B cell (primary cell): ENCODE measurements around the gene MPZL1. TPM values are rescaled to one million over a fixed set of nuclear protein-coding genes. Genes with fewer than 3 reads are reported as not detected.

Source experiments
- ATAC-seq: fragments of 200-7000 bp; cut with Tn5 transposase; one replicate; pipeline ENCODE4 v1.10.0; 2021; ENCODE audit warnings: low read depth, mild to moderate bottlenecking, moderate number of reproducible peaks, moderate library complexity
- CTCF ChIA-PET: fragments of 350-600 bp; sonication (Branson Sonifier 250); formaldehyde crosslinking; loops from one replicate; lab custom pipeline; 2021; ENCODE audit warnings: antibody characterized with exemption, inconsistent platforms; lab: Charles Lee
- POLR2A ChIA-PET: fragments of 350-600 bp; sonication (Branson Sonifier 250); formaldehyde crosslinking; loops from one replicate; lab custom pipeline; 2021; ENCODE audit warnings: antibody characterized with exemption; lab: Charles Lee
- DNase-seq: peaks from one replicate; pipeline ENCODE4 v3.0.0; 2013
- H2AFZ ChIP-seq: 2 replicates; pipeline ENCODE4 v1.6.1; 2012; ENCODE audit warnings: mild to moderate bottlenecking, low read depth, low read length; ENCODE audit not compliant: insufficient read depth, poor library complexity, severe bottlenecking
- H3K27ac ChIP-seq, 2 donors: 1 replicate in 1 of 2; 2 replicates in 1 of 2; pipeline ENCODE4 v1.5.1; 2012 to 2013; ENCODE audit warnings: low read length in 2 of 2, mild to moderate bottlenecking in 2 of 2, moderate library complexity in 1 of 2
- H3K27me3 ChIP-seq, 4 experiments: fragments of 200-600 bp in 1 of 4; sonication (generic) in 1 of 4; replicated peaks in 1 of 4; 1 replicate in 2 of 4; 2 replicates in 2 of 4; pipeline versions ENCODE4 v1.6.1 to v1.7.0; 2013 to 2016; ENCODE audit warnings: low read length in 3 of 4, mild to moderate bottlenecking in 2 of 4, mixed read lengths in 1 of 4, moderate library complexity in 1 of 4; ENCODE audit not compliant: insufficient read depth in 4 of 4, control insufficient read depth in 3 of 4; ENCODE audit errors: control extremely low read depth in 1 of 4
- H3K36me3 ChIP-seq, 2 experiments: replicated peaks in 1 of 2; 1 replicate in 1 of 2; 2 replicates in 1 of 2; pipeline versions ENCODE4 v1.6.1 to v1.7.1; 2013; ENCODE audit warnings: low read length in 1 of 2; ENCODE audit not compliant: insufficient read depth in 2 of 2, control insufficient read depth in 1 of 2; ENCODE audit errors: control extremely low read depth in 1 of 2, extremely low read depth in 1 of 2
- H3K4me1 ChIP-seq, 2 donors: fragments of 200-600 bp in 1 of 2; sonication (generic) in 1 of 2; 1 replicate in 1 of 2; 2 replicates in 1 of 2; pipeline versions ENCODE4 v1.5.1 to v1.6.1; 2013 to 2017; ENCODE audit warnings: low read length in 2 of 2; ENCODE audit not compliant: control insufficient read depth in 2 of 2, insufficient read depth in 2 of 2
- H3K4me2 ChIP-seq: replicated peaks from 2 replicates; pipeline ENCODE3; 2012; ENCODE audit warnings: mild to moderate bottlenecking, low read depth, low read length; ENCODE audit not compliant: poor library complexity, severe bottlenecking
- H3K4me3 ChIP-seq, 5 experiments: fragments of 200-600 bp in 1 of 5; sonication (generic) in 1 of 5; 1 replicate in 3 of 5; 2 replicates in 2 of 5; pipeline versions ENCODE4 v1.5.1 to v1.7.0; 2011 to 2016; ENCODE audit warnings: low read length in 4 of 5, mild to moderate bottlenecking in 4 of 5, low read depth in 2 of 5, control low read depth in 1 of 5, moderate library complexity in 1 of 5; ENCODE audit not compliant: insufficient read depth in 1 of 5; ENCODE audit errors: control extremely low read depth in 1 of 5, extremely low read depth in 1 of 5
- H3K79me2 ChIP-seq: fragments of 200-600 bp; sonication (generic); one replicate; pipeline ENCODE4 v1.6.0; 2016; ENCODE audit warnings: low read length; ENCODE audit not compliant: control insufficient read depth, insufficient read depth
- H3K9ac ChIP-seq: fragments of 200-600 bp; sonication (generic); 2 replicates; pipeline ENCODE4 v1.6.1; 2017; ENCODE audit warnings: mild to moderate bottlenecking, low read length, moderate library complexity
- H3K9me3 ChIP-seq, 3 donors: one replicate each; pipeline versions ENCODE4 v1.6.1 to v1.7.1; 2013; ENCODE audit warnings: low read length in 2 of 3; ENCODE audit not compliant: control insufficient read depth in 2 of 3, insufficient read depth in 1 of 3; ENCODE audit errors: control extremely low read depth in 1 of 3
- H4K20me1 ChIP-seq: 2 replicates; pipeline ENCODE4 v1.6.0; 2012; ENCODE audit warnings: mild to moderate bottlenecking, low read length; ENCODE audit not compliant: insufficient read depth, control insufficient read depth, poor library complexity, severe bottlenecking
- H3K27ac Mint-ChIP-seq: one replicate; pipeline ENCODE4 v1.8.0; 2021; ENCODE audit warnings: mixed read lengths
- H3K27me3 Mint-ChIP-seq: one replicate; pipeline ENCODE4 v1.8.0; 2021; ENCODE audit warnings: mixed read lengths
- H3K4me1 Mint-ChIP-seq: one replicate; pipeline ENCODE4 v1.8.0; 2021; ENCODE audit warnings: mixed read lengths
- H3K4me3 Mint-ChIP-seq: one replicate; pipeline ENCODE4 v1.8.0; 2021; ENCODE audit warnings: mixed read lengths
- H3K9me3 Mint-ChIP-seq: one replicate; pipeline ENCODE4 v1.8.0; 2022; ENCODE audit warnings: mixed read lengths; ENCODE audit not compliant: insufficient read depth
- EZH2 ChIP-seq: IDR thresholded peaks from 2 replicates; pipeline ENCODE4 v1.6.1; 2012; ENCODE audit warnings: borderline replicate concordance, low read depth, mild to moderate bottlenecking, moderate library complexity, low read length; ENCODE audit not compliant: insufficient read depth, poor library complexity, severe bottlenecking
- WGBS: methylation state at CpG from one replicate; pipeline ENCODE4 v1.1.5; 2013; ENCODE audit warnings: missing lambda C conversion rate; ENCODE audit not compliant: insufficient coverage; 5-methylcytosine and 5-hydroxymethylcytosine counted together
- intact Hi-C: fragments of 100-400 bp; cut with micrococcal nuclease; formaldehyde crosslinking; loops from one replicate; pipeline ENCODE4 v1.10.0; 2022
- polyA plus RNA-seq: library from polyadenylated mRNA; depleted of rRNA; stranded (reverse); fragments of >200 nt; gene quantifications from 2 replicates; pipeline ENCODE4 v1.2.3, GENCODE V29; 2012
- total RNA-seq, 2 donors: library from RNA; stranded (reverse); fragments of 120-200 nt in 1 of 2; gene quantifications; 1 replicate in 1 of 2; 2 replicates in 1 of 2; pipeline versions ENCODE4 v1.2.3 to v1.2.4, GENCODE V29; 2013 to 2022
- TF ChIP-seq, protein P1 (sequence below): fragments of 200-600 bp; IDR thresholded peaks from one replicate; pipeline ENCODE4 v1.8.0; 2022; ENCODE audit warnings: antibody characterized with exemption, mild to moderate bottlenecking

The MPZL1 gene
- total and polyA plus RNA-seq, 2 donors (not counting 1 experiment from before 2014, with no cell fraction given) = 15.4 to 27.7 TPM

DNA sequence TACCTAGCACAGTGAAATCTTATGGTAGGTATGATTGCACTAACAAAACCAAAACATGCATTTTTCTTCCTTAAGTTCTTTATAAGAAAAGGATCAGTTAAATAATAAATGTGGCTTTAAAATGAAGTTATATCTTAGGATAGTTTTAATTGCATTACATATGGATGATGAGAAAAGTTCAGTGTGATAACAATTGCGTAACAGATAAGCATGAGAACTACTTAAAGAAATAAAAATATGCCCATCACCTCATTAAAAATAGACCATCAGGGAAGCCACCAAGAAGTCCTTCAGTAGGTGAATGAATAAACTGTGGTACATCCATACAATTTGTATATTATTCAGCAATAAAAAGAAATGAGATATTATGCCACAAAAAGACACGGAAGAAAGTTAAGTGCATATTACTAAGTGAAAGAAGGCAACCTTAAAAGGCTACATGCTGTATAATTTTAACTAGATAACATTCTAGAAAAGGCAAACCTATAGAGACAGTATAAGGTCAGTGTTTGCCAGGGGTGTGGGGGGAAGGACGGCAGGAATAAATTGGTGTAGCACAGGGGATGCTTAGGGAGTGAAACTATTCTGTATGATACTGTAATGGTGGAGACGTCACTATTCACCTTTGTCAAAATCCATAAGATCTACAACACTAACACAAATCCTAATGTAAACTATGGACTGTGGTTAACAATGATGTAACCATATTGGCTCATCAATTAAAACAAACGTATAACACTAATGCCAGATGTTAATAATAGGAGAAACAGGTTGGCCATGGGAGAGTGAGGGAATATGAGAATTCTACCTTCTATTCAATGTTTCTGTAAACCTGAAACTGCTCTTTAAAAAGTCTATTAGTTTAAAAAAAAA lies 42.9 kb downstream of the MPZL1 start:
- Histone ChIP-seq H3K4me2 (no peak overlapping the region), H4K20me1 (no peaks in the 10 kb centered on the region), H3K4me3 (no peak overlapping the region), H3K9ac (no peak overlapping the region), H3K4me1 (peaks cover 0 to 4% of the 10 kb centered on the region in 2 donors), H3K36me3 (peaks cover 6 to 17% of the 10 kb centered on the region in 2 experiments), H3K27me3 (no peaks in the 10 kb centered on the region), H3K9me3 (no peaks in the 10 kb centered on the region), H2AFZ (no peak overlapping the region), H3K79me2 (peaks cover 33% of the 10 kb centered on the region), H3K27ac (no peak overlapping the region)
- Mint-ChIP-seq H3K9me3 (no peaks in the 10 kb centered on the region), H3K4me1 (peaks cover 17% of the 10 kb centered on the region), H3K27ac (no peak overlapping the region), H3K4me3 (no peak overlapping the region), H3K27me3 (no peaks in the 10 kb centered on the region)
- ChIA-PET CTCF (no interaction called here), POLR2A (no interaction called here)
- DNase-seq (no peak), ATAC-seq (no peak)
- TF ChIP-seq EZH2 = no peak
- TF ChIP-seq, protein P1, sequence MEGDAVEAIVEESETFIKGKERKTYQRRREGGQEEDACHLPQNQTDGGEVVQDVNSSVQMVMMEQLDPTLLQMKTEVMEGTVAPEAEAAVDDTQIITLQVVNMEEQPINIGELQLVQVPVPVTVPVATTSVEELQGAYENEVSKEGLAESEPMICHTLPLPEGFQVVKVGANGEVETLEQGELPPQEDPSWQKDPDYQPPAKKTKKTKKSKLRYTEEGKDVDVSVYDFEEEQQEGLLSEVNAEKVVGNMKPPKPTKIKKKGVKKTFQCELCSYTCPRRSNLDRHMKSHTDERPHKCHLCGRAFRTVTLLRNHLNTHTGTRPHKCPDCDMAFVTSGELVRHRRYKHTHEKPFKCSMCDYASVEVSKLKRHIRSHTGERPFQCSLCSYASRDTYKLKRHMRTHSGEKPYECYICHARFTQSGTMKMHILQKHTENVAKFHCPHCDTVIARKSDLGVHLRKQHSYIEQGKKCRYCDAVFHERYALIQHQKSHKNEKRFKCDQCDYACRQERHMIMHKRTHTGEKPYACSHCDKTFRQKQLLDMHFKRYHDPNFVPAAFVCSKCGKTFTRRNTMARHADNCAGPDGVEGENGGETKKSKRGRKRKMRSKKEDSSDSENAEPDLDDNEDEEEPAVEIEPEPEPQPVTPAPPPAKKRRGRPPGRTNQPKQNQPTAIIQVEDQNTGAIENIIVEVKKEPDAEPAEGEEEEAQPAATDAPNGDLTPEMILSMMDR = no peak
- intact Hi-C loops = no loop called here
- WGBS = no CpG with 5 or more reads among the region's 5 CpGs

DNA sequence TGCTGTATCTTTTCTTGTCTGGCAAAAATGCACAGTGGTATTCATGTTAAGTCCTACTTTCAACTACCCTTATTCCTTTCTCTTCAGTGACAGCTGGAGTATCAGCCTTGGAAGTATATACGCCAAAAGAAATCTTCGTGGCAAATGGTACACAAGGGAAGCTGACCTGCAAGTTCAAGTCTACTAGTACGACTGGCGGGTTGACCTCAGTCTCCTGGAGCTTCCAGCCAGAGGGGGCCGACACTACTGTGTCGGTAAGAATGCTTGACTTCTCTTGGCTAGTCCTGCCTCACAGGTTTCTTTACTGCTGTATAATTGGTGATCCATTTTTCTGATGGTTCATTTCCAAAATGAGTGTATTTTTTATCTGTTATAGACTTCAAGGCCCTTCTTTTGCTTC lies 43.7 kb downstream of the MPZL1 start:
- H3K9ac ChIP-seq = no peak overlapping the region
- 99% methylated on average over 6 of the region's 6 CpGs for WGBS
- Mint-ChIP-seq H3K9me3 (no peaks in the 10 kb centered on the region), H3K4me3 (no peak overlapping the region), H3K4me1 (peaks cover 14% of the 10 kb centered on the region), H3K27me3 (no peaks in the 10 kb centered on the region), H3K27ac (no peak overlapping the region)
- CTCF ChIA-PET = interaction anchor here (0.6 kb wide), 1 partner anchor 399 kb away, joined by 3 read pairs; no protein-coding TSS in a partner anchor
- ATAC-seq (no peak), DNase-seq (no peak)
- TF ChIP-seq, protein P1 = no peak
- TF ChIP-seq EZH2 = no peak
- no peaks in the 10 kb centered on the region for H3K9me3 ChIP-seq
- H3K4me1 ChIP-seq = peaks cover 0 to 4% of the 10 kb centered on the region in 2 donors
- peaks cover 30% of the 10 kb centered on the region for H3K79me2 ChIP-seq
- H3K27ac ChIP-seq = no peak overlapping the region
- no peak overlapping the region for H3K4me3 ChIP-seq
- H4K20me1 ChIP-seq = no peaks in the 10 kb centered on the region
- H3K27me3 ChIP-seq = no peaks in the 10 kb centered on the region
- intact Hi-C loops = no loop called here
- POLR2A ChIA-PET = no interaction called here
- H3K4me2 ChIP-seq = no peak overlapping the region
- H3K36me3 ChIP-seq = peaks cover 6 to 17% of the 10 kb centered on the region in 2 experiments
- no peak overlapping the region for H2AFZ ChIP-seq
